ENCODE measurements around the gene HCAR2.

DNA sequence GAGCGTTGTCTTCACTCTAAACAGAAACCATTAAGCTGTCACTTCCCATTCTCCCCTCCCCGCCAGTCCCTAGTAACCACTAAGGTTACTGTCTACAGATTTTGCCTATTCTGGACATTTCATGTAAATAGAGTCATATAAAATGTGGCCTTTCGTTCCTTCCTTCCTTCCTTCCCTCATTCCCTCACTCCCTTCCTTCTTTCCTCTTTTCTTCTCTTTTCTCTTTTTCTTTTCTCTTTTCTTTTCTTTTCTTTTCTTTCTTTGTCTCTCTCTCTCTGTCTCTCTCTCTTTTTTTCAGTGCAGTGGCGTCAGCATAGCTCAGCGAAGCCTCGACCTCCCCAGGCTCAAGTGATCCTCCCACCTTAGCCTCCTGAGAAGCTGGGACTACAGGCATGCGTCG, 37.8 kb downstream of the HCAR2 start:
- TF ChIP-seq, protein P1, sequence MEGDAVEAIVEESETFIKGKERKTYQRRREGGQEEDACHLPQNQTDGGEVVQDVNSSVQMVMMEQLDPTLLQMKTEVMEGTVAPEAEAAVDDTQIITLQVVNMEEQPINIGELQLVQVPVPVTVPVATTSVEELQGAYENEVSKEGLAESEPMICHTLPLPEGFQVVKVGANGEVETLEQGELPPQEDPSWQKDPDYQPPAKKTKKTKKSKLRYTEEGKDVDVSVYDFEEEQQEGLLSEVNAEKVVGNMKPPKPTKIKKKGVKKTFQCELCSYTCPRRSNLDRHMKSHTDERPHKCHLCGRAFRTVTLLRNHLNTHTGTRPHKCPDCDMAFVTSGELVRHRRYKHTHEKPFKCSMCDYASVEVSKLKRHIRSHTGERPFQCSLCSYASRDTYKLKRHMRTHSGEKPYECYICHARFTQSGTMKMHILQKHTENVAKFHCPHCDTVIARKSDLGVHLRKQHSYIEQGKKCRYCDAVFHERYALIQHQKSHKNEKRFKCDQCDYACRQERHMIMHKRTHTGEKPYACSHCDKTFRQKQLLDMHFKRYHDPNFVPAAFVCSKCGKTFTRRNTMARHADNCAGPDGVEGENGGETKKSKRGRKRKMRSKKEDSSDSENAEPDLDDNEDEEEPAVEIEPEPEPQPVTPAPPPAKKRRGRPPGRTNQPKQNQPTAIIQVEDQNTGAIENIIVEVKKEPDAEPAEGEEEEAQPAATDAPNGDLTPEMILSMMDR (IDR thresholded peaks at IDR 0.05; ENCODE audit: poor library complexity): no peak
- TF ChIP-seq EZH2 (IDR thresholded peaks at IDR 0.05; ENCODE audit: borderline replicate concordance): no peak
